NCI-H2227 treated with DMSO at 0.1 percent for 48 hours (cell line): ENCODE measurements around the gene ITCH.
"Not testable (repeated sequence)": the region's sequence is repeated elsewhere in the genome, so short reads cannot be mapped to it uniquely, and the experiment has no call there.

ENCODE experiments used
- DNase-seq: peaks from one replicate; lab custom pipeline; 2025; lab: John Stamatoyannopoulos, UW

ITCH gene

DNA sequence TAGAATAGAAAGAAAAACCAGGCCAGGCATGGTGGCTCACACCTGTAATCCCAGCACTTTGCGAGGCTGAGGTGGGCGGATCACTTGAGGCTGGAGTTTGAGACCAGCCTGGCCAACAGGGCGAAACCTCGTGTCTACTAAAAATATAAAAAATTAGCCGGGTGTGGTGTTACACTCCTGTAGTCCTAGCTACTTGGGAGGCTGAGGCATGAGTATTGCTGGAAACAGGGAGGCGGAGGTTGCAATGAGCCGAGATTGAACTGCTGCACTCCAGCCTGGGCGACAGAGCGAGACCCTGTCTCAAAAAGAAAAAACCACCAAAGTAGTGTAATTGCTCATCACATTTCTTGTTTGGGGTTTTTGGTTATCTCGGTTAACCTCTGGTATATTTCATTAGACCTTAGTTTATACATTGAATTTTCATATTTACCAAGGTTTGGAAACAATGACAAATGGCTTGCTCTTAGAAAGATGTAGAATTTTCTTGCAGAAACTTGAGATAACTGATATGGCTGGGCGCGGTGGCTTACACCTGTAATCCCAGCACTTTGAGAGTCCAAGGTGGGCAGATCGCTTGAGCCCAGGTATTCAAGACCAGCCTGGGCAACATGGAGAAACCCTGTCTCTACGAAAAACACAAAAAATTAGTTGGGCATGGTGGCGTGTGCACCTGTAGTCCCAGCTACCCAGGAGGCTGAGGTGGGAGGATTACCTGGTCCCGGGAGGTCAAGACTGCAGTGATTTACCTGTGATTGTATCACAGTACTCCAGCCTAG, 14.2 kb downstream of the ITCH start:
- no peak for DNase-seq

DNA sequence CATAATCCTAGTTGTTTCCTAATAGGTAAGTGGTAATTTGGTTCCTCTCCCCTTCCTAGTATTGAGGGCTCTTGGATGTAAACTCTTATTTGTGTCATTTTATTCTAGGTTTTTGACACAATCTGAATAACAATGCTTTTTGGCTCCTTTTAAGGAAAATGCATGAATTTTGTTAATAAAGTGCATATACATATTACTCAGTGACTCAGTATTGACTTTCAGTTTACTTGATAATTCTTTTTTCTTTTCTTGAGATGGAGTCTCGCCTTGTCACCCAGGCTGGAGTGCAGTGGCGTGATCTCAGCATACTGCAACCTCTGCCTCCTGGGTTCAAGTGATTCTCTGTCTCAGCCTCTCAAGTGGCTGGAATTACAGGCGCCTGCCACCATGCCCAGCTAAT, 19.1 kb downstream of the ITCH start:
- DNase-seq: no peak

DNA sequence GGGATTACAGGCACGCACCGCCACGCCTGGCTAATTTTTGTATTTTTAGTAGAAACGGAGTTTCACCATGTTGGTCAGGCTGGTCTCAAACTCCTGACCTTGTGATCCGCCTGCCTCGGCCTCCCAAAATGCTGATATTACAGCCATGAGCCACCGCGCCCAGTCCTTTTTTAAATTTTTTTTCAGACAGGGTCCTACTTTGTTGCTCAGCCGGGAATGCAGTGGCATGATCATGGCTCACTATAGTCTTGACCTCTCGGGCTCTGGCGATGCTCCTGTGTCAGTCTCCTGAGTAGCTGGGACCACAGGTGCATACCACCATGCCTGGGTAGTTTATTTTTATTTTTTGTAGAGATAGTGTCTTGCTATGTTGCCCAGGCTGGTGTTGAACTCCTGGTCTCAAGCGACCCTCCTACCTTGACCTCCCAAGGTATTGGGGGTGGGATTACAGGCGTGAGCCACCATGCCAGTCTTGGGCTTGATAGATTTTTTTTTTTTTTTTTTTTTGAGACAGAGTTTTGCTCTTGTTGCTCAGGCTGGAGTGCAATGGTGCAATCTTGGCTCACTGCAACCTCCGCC, 19.9 kb downstream of the ITCH start:
- not testable (repeated sequence) for DNase-seq

DNA sequence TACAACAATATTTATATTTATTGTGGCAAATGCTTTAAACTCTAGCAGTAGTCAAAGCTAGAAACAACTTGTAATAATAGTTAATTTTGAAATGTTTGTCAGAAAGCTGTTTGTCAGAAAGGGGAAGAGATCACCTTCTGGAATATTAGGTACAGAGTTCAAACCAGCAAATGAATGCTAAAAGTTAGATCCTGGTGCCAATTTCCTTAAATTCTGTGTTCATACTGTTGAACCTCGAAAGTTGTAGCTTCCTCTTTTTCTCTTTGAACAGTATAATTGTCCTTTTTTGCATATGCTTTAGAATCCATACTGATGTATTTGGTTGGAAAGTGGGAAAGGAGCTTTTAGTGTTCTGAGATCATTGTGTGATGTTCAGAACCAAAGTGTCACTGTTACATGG, 22.4 kb downstream of the ITCH start:
- DNase-seq: no peak

DNA sequence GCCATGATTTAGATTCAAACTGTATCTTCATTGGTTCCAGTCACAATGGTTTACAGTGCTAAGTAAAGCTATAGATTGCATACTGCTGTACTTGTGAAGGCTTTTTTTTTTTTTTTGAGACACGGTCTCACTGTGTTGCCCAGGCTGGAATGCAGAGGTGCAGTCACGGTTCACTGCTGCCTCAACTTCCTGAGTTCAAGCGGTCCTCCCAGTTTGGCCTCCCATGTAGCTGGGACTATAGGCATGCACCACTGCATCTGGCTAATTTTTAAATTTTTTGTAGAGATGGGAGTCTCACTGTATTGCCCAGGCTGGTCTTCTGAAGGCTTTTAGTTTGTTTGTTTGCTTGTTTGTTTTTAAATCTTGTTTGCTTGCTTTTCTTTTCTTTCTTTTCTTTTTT, 24.9 kb downstream of the ITCH start:
- DNase-seq: no peak

DNA sequence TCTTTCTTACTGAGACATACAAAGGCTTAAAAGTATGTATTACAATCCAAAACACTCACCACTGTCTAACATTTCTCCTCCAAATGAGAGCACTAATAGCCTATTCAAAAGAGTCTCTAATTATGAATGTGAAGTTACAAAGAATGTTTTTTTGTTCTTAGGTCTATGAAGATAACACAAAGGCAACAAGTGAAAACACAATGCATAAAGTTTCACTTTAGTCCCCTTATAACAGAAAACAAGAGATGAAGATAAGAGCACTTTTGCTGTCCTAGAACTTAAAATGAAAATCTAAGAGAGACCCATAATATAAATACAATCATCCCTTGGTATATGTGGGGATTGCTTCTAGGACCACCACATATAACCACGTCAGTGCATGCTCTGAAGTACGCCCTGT, 25.6 kb downstream of the ITCH start:
- DNase-seq: no peak

DNA sequence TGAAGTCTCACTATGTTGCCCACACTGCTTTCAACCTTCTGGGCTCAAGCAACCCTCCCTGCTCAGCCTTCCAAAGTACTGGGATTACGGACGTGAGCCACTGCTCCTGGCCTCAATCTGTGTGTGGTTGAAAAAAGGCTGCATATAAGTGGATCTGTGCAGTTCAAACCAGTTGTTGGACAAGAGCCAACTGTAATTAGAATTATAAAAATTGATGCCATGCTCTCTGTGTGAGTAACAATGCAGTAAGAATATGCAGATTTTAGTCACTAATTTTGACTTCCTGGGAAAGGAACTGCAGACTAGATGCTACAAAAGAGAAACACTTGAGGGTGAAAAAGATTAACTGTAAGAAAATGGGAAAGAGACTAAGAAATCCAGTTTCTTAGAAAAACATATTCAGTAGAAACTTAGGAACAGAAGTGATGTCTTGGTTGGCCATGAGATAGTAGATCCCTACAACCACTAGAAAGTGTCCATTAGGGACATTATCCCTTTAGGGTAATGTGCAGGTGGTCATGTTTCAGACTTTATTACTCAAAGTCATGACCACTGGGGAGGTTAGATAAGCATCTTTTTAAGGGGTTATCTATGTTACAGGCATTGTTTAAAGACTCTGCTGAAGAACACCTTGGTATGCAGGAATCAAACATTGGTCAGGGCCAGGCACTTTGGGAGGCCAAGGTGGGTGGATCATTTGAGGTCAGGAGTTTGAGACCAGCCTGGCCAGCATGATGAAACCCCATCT, 26.3 kb downstream of the ITCH start:
- no peak for DNase-seq

DNA sequence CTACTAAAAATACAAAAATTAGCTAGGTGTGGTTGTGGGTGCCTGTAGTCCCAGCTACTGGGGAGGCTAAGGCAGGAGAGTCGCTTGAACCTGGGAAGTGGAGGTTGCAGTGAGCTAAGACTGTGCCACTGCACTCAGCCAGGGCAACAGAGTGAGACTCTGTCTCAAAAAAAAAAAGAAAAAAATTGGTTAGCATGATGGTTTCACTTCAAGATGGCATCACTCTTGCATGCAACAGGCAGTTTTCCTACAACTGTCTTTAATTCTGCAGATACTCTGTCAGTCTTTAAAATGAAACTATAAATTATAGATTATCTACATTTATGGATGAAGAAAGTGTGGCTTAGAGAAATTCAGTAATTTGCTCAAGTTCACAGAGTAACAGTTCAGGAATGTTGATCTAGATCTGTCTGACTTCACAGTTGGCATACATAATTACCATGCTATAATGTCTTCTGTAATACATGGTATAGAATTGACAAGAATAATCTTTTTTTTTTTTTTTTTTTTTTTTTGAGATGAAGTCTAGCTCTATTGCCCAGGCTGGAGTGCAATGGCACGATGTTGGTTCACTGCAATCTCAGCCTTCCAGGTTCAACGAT, 27.0 kb downstream of the ITCH start:
- DNase-seq: no peak

DNA sequence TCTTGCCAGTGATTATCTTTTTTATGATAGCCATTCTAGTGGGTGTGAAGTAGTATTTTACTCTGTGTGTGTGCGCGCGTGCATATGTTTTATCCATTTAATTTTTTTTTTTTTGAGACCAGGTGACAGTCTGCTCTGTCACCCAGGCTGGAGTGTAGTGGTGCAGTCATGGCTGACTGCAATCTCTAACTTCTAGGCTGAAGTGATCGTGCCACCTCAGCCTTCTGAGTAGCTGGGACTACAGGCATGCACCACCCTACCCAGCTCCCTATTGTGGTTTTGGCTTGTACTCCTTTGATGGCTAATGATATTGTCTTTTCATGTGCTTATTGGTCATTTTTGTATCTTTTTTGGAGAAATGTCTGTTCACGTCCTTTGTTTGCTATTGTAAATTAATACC, 33.3 kb downstream of the ITCH start:
- DNase-seq: no peak

DNA sequence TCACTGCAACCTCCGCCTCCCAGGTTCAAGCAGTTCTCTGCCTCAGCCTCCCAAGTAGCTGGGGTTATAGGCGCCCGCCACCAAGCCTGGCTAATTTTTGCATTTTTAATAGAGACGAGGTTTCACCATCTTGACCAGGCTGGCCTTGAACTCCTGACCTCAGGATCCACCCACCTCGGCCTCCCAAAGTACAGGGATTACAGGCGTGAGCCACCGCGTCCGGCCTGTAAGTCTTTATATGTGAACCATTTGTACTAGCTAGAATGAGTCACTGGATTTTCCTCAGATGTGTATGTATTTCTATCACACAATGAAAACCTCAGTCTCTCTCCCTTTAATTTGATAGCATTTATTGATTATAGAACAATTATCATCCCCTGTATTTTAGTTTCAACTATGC, 34.0 kb downstream of the ITCH start:
- DNase-seq: no peak

DNA sequence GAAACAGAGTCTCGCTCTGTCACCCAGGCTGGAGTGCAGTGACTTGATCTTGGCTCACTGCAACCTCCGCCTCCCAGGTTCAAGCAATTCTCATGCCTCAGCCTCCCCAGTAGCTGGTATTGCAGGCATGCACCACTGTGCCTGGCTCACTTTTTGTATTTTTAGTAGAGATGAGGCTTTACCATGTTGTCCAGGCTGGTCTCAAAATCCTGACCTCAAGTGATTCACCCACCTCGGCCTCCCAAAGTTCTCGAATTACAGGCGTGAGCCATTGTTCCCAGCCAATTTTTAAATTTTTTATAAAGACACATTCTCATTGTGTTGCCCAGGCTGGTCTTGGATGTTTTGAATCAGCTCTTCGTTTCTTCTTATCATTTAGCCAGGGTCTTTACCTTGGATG, 37.7 kb downstream of the ITCH start:
- DNase-seq: not testable (repeated sequence)

DNA sequence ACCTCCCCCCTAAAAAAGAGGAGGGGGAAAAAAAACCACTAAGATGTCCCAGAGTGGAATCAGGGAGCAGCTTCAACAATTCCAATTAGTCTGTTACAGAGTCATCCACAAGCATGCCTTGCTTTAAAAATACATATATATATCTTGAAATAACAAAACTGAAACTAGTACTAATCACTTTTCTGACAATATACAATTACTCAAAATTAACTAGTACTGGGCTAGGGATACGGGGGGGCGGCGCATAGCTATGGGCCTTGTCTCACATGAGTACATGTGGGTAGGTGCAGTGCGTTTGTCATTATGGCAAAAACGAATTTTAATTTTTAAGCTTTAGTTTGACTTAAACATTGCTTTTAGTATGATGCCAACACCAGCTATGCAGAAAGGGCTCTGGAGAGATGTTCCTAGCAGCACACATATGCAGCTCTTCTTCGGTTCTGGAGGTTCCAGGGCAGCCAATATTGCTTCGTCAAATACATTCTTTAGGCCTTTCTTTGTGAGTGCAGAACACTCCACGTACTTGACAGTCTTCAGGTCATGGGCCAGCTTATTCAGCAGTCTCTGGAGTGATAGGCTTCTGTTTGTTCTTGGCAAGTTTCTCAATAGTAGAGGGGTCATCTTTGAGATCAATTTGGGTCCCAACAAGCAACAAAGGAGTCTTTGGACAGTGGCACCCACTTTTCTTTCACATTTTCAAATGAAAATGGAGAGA, 38.8 kb downstream of the ITCH start:
- no peak for DNase-seq

DNA sequence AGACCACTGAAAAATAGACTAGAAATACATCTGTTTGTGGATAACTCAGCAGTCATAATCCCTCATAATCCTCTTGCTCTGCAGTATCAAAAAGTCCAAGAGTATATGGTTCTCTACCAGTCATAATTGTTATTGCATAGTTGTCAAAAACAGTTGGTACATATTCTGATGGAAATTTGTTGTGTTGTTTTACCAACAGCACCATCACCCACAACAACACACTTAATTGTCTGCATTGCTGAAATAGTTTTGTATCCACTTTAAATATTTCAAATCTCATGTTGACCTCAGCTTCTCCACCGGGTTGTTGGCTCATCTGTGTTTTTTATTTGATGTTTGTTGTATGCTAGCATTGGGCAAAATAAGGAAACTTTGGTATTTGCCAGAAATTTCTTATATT, 39.4 kb downstream of the ITCH start:
- DNase-seq: no peak

DNA sequence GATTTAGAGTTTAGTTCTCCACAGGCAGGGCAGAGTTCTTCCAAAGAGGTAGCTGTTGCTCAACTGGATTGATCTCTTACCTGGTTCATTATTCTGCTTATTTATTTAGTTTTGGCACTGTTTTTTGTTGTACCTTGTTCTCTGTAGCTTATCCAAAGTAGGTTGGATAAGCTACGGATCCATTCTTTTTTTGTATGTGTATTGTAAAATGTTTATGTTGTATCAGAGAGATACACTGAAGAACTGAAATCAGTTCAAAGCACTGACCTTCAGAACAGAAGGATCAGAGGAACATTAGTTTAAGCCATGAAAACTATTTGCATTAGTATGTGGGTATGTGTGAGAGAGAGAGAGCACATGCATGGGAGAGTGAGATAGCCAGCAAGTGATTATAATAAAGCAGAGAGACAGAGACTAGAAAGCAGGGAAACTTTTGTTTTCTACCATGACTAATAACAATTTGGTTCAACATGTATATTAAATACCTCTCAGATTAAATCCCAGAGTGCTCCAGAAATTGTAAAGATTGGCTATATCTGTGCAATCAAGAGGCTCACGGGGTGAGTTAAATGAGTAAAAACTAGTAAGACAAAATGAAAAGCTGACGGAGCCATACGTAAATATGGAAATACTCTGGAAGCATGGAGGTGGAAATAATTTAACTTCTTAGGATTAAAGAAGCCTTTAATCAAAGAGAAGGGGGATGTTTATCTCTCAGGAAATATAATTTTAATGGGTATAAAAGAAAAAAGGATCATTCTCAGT, 40.2 kb downstream of the ITCH start:
- DNase-seq: no peak

DNA sequence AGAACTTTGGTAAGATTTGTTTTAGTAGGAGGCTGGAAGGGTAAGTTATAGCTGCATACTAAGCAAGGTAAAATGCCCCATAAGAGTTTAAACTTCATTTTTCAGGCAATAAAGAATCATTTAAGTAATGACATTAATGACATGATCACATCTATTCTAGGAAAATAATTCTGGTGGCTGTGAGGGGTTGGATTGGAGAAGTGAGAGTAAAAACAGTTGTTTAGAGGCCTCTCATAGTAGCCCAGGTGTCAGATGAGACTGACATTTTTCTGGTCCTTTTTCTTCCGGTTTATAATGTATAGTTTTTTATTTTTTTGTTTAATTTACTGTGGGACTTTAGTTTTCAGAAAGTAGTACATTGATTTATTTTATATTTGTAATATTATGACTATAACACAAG, 40.8 kb downstream of the ITCH start:
- DNase-seq: no peak

DNA sequence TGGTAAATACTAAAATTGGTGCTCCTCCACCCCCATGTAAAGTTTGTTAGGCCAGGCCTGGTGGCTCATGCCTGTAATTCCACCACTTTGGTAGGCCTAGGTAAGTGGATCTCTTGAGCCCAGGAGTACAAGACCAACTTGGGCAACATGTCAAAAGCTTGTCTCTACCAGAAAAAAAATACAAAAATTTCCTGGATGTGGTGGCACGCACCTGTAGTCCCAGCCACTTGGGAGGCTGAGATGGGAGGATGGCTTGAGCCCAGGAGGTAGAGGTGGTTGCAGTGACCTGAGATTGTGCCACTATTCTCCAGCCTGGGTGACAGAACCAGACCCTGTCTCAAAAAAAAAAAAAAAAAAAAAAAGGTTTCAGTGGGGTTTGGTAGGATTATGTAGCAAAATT, 41.7 kb downstream of the ITCH start:
- DNase-seq: no peak

DNA sequence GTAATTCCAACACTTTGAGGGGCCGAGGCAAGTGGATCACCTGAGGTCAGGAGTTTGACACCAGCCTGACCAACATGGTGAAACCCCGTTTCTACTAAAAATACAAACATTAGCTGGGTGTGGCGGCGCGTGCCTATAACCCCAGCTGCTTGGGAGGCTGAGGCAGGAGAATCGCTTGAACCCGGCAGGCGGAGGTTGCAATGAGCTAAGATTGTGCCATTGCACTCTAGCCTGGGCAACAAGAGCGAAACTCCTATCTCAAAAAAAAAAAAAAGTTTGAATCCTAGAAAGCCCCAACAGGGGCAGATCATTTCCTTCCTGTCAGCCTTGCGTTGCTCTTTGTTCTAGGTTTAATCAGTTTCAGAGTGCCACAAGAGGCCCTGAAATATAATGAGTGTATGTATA, 42.2 kb downstream of the ITCH start:
- DNase-seq: not testable (repeated sequence)

DNA sequence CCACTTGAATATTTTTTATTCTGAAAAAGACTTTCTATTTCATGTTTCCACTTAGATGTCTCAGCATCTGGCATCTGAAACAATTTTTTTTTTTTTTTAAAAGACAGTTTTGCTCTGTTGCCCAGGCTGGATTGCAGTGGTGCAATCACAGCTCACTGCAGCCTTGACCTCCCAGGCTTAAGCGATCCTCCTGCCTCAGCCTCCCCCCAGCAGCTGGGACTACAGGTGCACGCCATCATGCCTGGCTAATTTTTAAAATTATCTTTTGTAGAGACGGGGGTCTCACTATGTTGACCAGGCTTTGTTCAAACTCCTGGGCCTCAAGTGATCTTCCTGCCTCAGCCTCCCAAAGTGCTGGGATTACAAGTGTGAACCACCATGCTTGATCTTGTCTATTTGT, 42.9 kb downstream of the ITCH start:
- DNase-seq: not testable (repeated sequence)

DNA sequence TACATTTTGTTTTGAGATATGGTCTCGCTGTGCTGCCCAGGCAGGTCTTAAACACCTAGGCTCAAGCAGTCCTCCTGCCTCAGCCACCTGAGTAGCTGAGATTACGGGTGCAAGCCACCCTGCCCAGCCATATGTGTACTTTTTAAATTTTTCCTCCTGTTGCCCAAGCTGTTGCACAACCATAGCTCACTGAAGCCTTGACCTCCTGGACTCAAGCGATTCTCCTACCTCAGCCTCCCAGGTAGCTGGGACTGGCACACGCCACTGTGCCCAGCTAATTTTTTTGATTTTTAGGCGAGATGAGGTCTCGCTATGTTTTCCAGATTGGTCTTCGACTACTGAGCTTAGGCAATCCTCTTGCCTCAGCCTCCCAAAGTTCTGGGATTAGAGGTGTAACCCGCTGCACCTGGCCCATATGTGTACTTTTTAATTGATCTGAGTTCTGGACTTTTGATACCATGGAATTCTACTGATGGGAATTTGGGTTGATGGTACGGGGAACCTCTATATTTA, 44.9 kb downstream of the ITCH start:
- DNase-seq: no peak

DNA sequence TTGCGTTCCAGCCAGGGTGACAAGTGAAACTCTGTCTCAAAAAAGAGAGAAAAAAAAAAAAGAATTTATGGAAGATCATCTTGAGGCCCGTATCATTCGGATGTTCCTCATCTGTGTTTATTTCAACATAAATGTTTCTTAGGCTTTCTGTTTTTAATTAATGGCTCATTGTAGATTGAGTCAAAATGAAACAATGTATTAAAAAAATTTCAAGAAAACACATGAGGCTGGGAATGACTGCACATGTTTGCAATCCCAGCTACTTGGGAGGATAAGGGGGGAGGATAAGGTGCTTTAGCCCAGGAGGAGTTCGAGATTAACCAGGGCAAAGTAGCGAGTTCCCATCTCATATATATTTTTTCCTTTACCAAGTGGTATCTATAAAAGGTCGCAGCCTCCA, 47.3 kb downstream of the ITCH start:
- DNase-seq: no peak

DNA sequence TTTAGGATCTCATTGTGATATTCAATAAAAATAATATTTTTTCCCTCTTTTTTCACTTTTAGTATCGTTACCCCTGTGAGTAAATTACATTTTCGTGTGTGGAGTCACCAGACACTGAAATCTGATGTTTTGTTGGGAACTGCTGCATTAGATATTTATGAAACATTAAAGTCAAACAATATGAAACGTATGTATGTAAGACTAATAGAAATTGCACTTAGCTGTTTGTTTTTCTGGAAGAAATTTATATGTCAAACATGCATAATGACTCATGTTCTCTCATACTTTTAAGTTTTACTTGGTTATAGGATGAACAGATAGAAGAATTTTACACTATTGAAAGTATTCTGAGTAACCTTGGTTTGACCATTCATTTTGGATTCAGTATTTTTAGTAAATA, 49.4 kb downstream of the ITCH start:
- DNase-seq: no peak
